ENCODE results near the gene CYP4F12.

- TF ChIP-seq CTCF (conservative IDR thresholded peaks at IDR 0.05; ENCODE audit: low read depth in 2 of 2), result no peak
- no peak for TF ChIP-seq POLR2AphosphoS5 (IDR thresholded peaks at IDR 0.05; ENCODE audit: low read depth)
- no peak for TF ChIP-seq ZNF331 (CRISPR knock-in tag; IDR thresholded peaks at IDR 0.05; ENCODE audit: low read depth)
- TF ChIP-seq EZH2 (IDR thresholded peaks at IDR 0.05; ENCODE audit: low read depth, unreplicated experiment), result no peak
- no peak for TF ChIP-seq REST (IDR thresholded peaks at IDR 0.05; ENCODE audit: unreplicated experiment)
- TF ChIP-seq CREB1 (CRISPR knock-in tag; IDR thresholded peaks at IDR 0.05; ENCODE audit: low read depth), result no peak
- TF ChIP-seq EZH2phosphoT487 (IDR thresholded peaks at IDR 0.05; ENCODE audit: unreplicated experiment), result no peak
- TF ChIP-seq ZNF114 (CRISPR knock-in tag; IDR thresholded peaks at IDR 0.05), result no peak
- TF ChIP-seq JUNB (IDR thresholded peaks at IDR 0.05; ENCODE audit: unreplicated experiment), result no peak
- no peak for TF ChIP-seq NANOG (IDR thresholded peaks at IDR 0.05; ENCODE audit: borderline replicate concordance)
These were observed 37.7 kb upstream of the CYP4F12 start for GRCh38 chr19:15635016-15635805.
